Mononuclear cell (primary cell): ENCODE measurements around the gene YY2. TPM values are rescaled to one million over a fixed set of nuclear protein-coding genes. Genes with fewer than 3 reads are reported as not detected.

Experiments
- total RNA-seq: library from RNA; depleted of rRNA; stranded (reverse); fragments of >200 nt; gene quantifications from one replicate; pipeline ENCODE4 v1.2.3, GENCODE V29; 2012

Gene YY2
- total RNA-seq, 1 donor, result 1.5 TPM

Other genes with a start within 250 kb of the YY2 start
- gene KLHL34, start 197.7 kb upstream of the YY2 start, total RNA-seq, result 0.21 TPM
- not detected for gene SMPX, start 97.9 kb upstream of the YY2 start, total RNA-seq
- 4.7 TPM for gene MBTPS2, start 16.4 kb upstream of the YY2 start, total RNA-seq
- gene SMS, start 84.7 kb downstream of the YY2 start, total RNA-seq, result 38.9 TPM
- gene PHEX, start 176.3 kb downstream of the YY2 start, total RNA-seq, result 1.9 TPM